Neural cell (in vitro differentiated cells): ENCODE data around the gene GTF2F2.
A peak's percentile ranks its signal among the peaks of the same experiment; 100 is the strongest.

ENCODE experiments used
- EP300 ChIP-seq: fragments of 450-650 bp; conservative IDR thresholded peaks from 2 replicates; pipeline ENCODE4 v1.6.1; 2014; ENCODE audit warnings: antibody characterized with exemption, mild to moderate bottlenecking, moderate library complexity; ENCODE audit not compliant: poor library complexity, severe bottlenecking
- EZH2 ChIP-seq: fragments of 200-600, 300-800 bp; shearing (Covaris generic), sonication (generic); IDR thresholded peaks from 2 replicates; pipeline ENCODE4 v1.6.1; 2014; ENCODE audit warnings: antibody characterized with exemption, low read length, borderline replicate concordance, mild to moderate bottlenecking; ENCODE audit not compliant: insufficient read depth, poor library complexity, severe bottlenecking
- MXI1 ChIP-seq: fragments of 450-650 bp; conservative IDR thresholded peaks from 2 replicates; pipeline ENCODE4 v1.6.1; 2014; ENCODE audit warnings: antibody characterized with exemption, mild to moderate bottlenecking; ENCODE audit not compliant: poor library complexity, severe bottlenecking
- POLR2AphosphoS5 ChIP-seq: IDR thresholded peaks from 2 replicates; pipeline ENCODE4 v1.6.1; 2012
- RAD21 ChIP-seq: fragments of 450-650 bp; conservative IDR thresholded peaks from 2 replicates; pipeline ENCODE4 v1.6.1; 2014; ENCODE audit warnings: antibody characterized with exemption, mild to moderate bottlenecking, moderate library complexity
- SMC3 ChIP-seq: fragments of 450-650 bp; conservative IDR thresholded peaks from 2 replicates; pipeline ENCODE4 v1.6.1; 2014; ENCODE audit warnings: antibody characterized with exemption, mild to moderate bottlenecking, moderate library complexity; ENCODE audit not compliant: poor library complexity
- TAF1 ChIP-seq: IDR thresholded peaks from 2 replicates; pipeline ENCODE4 v1.6.1; 2012; ENCODE audit warnings: low read depth
- TF ChIP-seq, protein P1 (sequence below): fragments of 450-650 bp; IDR thresholded peaks from 2 replicates; pipeline ENCODE4 v1.5.1; 2014; ENCODE audit warnings: antibody characterized with exemption, mild to moderate bottlenecking, moderate library complexity; ENCODE audit not compliant: poor library complexity, severe bottlenecking
- TF ChIP-seq, protein P2 (sequence below): IDR thresholded peaks from 2 replicates; pipeline ENCODE4 v1.6.1; 2012; ENCODE audit warnings: borderline replicate concordance

DNA sequence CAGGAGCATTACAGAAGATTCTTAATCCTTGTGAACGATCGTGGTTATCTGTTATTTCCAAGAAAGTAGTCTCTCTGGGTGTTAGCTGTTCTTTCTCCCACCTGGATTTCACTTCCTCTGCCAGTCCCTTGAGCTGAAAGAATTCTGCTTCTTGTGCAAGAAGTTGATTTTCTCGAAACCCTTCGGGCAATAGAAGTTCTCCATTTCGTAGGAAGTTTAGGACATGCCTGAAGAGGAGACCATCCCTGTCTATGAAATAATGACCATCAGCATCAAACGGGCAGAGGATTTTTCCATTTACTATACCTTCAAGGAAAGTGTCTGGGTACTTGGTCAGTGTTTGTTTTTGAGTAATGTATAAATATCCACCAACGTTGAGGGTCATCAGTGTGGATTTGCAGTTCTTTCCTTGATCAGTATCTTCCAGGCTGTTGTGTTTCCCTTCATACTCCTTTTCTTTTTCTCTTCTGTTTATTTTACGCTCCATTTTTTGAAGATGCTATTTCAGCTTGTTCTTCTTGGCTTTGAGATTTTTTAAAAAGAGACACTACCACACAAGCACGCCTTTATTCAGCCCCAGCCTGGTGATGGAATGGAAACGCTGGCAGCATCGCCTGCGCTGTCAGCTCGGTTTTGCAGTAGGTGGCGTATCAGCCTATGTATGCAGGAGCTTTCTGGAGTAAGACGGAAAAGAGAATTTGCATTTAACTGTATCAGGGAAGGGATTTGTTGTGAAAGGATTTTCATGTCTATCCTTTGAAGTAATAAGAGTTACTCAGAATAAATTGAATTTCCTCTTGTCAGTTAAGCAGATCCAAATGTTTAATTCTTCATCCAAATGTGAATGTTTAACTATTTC lies 74.0 kb downstream of the GTF2F2 start:
- TF ChIP-seq, protein P1, sequence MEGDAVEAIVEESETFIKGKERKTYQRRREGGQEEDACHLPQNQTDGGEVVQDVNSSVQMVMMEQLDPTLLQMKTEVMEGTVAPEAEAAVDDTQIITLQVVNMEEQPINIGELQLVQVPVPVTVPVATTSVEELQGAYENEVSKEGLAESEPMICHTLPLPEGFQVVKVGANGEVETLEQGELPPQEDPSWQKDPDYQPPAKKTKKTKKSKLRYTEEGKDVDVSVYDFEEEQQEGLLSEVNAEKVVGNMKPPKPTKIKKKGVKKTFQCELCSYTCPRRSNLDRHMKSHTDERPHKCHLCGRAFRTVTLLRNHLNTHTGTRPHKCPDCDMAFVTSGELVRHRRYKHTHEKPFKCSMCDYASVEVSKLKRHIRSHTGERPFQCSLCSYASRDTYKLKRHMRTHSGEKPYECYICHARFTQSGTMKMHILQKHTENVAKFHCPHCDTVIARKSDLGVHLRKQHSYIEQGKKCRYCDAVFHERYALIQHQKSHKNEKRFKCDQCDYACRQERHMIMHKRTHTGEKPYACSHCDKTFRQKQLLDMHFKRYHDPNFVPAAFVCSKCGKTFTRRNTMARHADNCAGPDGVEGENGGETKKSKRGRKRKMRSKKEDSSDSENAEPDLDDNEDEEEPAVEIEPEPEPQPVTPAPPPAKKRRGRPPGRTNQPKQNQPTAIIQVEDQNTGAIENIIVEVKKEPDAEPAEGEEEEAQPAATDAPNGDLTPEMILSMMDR = peak; percentile 77
- TF ChIP-seq TAF1 (no peak), EZH2 (no peak), SMC3 (peak; percentile 75), RAD21 (peak; percentile 77), EP300 (no peak), POLR2AphosphoS5 (peak; percentile 26), MXI1 (no peak)
- TF ChIP-seq, protein P2, sequence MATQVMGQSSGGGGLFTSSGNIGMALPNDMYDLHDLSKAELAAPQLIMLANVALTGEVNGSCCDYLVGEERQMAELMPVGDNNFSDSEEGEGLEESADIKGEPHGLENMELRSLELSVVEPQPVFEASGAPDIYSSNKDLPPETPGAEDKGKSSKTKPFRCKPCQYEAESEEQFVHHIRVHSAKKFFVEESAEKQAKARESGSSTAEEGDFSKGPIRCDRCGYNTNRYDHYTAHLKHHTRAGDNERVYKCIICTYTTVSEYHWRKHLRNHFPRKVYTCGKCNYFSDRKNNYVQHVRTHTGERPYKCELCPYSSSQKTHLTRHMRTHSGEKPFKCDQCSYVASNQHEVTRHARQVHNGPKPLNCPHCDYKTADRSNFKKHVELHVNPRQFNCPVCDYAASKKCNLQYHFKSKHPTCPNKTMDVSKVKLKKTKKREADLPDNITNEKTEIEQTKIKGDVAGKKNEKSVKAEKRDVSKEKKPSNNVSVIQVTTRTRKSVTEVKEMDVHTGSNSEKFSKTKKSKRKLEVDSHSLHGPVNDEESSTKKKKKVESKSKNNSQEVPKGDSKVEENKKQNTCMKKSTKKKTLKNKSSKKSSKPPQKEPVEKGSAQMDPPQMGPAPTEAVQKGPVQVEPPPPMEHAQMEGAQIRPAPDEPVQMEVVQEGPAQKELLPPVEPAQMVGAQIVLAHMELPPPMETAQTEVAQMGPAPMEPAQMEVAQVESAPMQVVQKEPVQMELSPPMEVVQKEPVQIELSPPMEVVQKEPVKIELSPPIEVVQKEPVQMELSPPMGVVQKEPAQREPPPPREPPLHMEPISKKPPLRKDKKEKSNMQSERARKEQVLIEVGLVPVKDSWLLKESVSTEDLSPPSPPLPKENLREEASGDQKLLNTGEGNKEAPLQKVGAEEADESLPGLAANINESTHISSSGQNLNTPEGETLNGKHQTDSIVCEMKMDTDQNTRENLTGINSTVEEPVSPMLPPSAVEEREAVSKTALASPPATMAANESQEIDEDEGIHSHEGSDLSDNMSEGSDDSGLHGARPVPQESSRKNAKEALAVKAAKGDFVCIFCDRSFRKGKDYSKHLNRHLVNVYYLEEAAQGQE = no peak
